IMR-90 (cell line): ENCODE measurements around the gene PPA2. TPM values are rescaled to one million over a fixed set of nuclear protein-coding genes. Genes with fewer than 3 reads are reported as not detected.

Source experiments
- ATAC-seq: fragments of 200-7000 bp; cut with Tn5 transposase; 2 replicates; pipeline ENCODE4 v1.9.1; 2020; ENCODE audit warnings: low read depth, mild to moderate bottlenecking, moderate library complexity
- BruUV-seq: library from RNA; stranded (reverse); fragments of 400-500 nt; replicated peaks from 2 replicates; lab custom pipeline; 2021; lab: Mats Ljungman, UMichigan
- CTCF ChIA-PET: fragments of 300-600 bp; formaldehyde crosslinking; extraction: SDS; loops from one replicate; lab custom pipeline; 2021; ENCODE audit warnings: antibody characterized with exemption; lab: Yijun Ruan, JAX
- POLR2A ChIA-PET: fragments of 300-600 bp; sonication (Branson Sonifier 250); formaldehyde crosslinking; loops from one replicate; lab custom pipeline; 2022; ENCODE audit warnings: antibody characterized with exemption; ENCODE audit not compliant: unreplicated experiment; lab: Charles Lee
- DNase-seq: peaks from one replicate; pipeline ENCODE4 v3.0.0; 2013
- H2AFZ ChIP-seq: replicated peaks from 2 replicates; pipeline ENCODE3; 2013; ENCODE audit warnings: low read length, mild to moderate bottlenecking; ENCODE audit not compliant: poor library complexity
- H2AK5ac ChIP-seq: 2 replicates; pipeline ENCODE4 v1.6.1; 2013; ENCODE audit warnings: low read depth, low read length, inconsistent platforms
- H2AK9ac ChIP-seq: replicated peaks from 2 replicates; pipeline ENCODE3; 2013; ENCODE audit warnings: mild to moderate bottlenecking, low read depth, low read length, moderate library complexity; ENCODE audit not compliant: poor library complexity
- H2BK120ac ChIP-seq: 2 replicates; pipeline ENCODE4 v1.6.1; 2013; ENCODE audit warnings: low read depth, low read length, inconsistent platforms
- H2BK15ac ChIP-seq: 3 replicates; pipeline ENCODE4 v1.6.1; 2013; ENCODE audit warnings: low read depth, low read length, inconsistent platforms
- H2BK20ac ChIP-seq: 2 replicates; pipeline ENCODE4 v1.6.1; 2013; ENCODE audit warnings: low read depth, mild to moderate bottlenecking, inconsistent platforms, low read length, moderate library complexity
- H2BK5ac ChIP-seq: 2 replicates; pipeline ENCODE4 v1.6.1; 2013; ENCODE audit warnings: mild to moderate bottlenecking, low read depth, low read length, inconsistent platforms; ENCODE audit not compliant: poor library complexity, severe bottlenecking
- H3K14ac ChIP-seq: replicated peaks from 2 replicates; pipeline ENCODE4 v1.6.1; 2013; ENCODE audit warnings: low read depth, low read length, inconsistent platforms
- H3K18ac ChIP-seq: 2 replicates; pipeline ENCODE4 v1.6.1; 2013; ENCODE audit warnings: low read depth, low read length, control low read depth
- H3K23ac ChIP-seq: 2 replicates; pipeline ENCODE4 v1.6.1; 2013; ENCODE audit warnings: low read depth, low read length, inconsistent platforms
- H3K27ac ChIP-seq: 2 replicates; pipeline ENCODE4 v1.5.1; 2013; ENCODE audit warnings: mild to moderate bottlenecking, control low read depth, low read length; ENCODE audit not compliant: insufficient read depth
- H3K27me3 ChIP-seq: 2 replicates; pipeline ENCODE4 v1.6.1; 2013; ENCODE audit warnings: low read length; ENCODE audit not compliant: control insufficient read depth, insufficient read depth
- H3K36me3 ChIP-seq: 2 replicates; pipeline ENCODE4 v1.6.1; 2013; ENCODE audit warnings: low read length, mixed read lengths; ENCODE audit not compliant: control insufficient read depth, insufficient read depth
- H3K4ac ChIP-seq: 2 replicates; pipeline ENCODE4 v1.6.1; 2013; ENCODE audit warnings: low read depth, low read length, inconsistent platforms
- H3K4me1 ChIP-seq: 2 replicates; pipeline ENCODE4 v1.6.1; 2013; ENCODE audit warnings: low read length, mixed read lengths; ENCODE audit not compliant: control insufficient read depth, insufficient read depth
- H3K4me2 ChIP-seq: 2 replicates; pipeline ENCODE4 v1.6.1; 2013; ENCODE audit warnings: low read depth, mild to moderate bottlenecking, control low read depth, low read length, moderate library complexity
- H3K4me3 ChIP-seq: 2 replicates; pipeline ENCODE4 v1.5.1; 2013; ENCODE audit warnings: low read depth, mild to moderate bottlenecking, control low read depth, low read length, moderate library complexity; ENCODE audit not compliant: insufficient read depth
- H3K56ac ChIP-seq: 2 replicates; pipeline ENCODE4 v1.6.1; 2013; ENCODE audit warnings: low read length, inconsistent platforms; ENCODE audit not compliant: insufficient read depth; ENCODE audit errors: extremely low read depth
- H3K79me1 ChIP-seq, 2 experiments: 2 replicates each; pipeline ENCODE4 v1.6.1; 2013; ENCODE audit warnings: low read length in 2 of 2, inconsistent platforms in 1 of 2, low read depth in 1 of 2
- H3K9ac ChIP-seq: 2 replicates; pipeline ENCODE4 v1.6.1; 2013; ENCODE audit warnings: low read depth, low read length, control low read depth
- H3K9me1 ChIP-seq: 2 replicates; pipeline ENCODE4 v1.6.1; 2013; ENCODE audit warnings: low read length, inconsistent platforms; ENCODE audit not compliant: insufficient read depth
- H3K9me3 ChIP-seq: 2 replicates; pipeline ENCODE4 v1.6.1; 2013; ENCODE audit warnings: low read length; ENCODE audit not compliant: control insufficient read depth, insufficient read depth
- H4K20me1 ChIP-seq: 2 replicates; pipeline ENCODE4 v1.6.1; 2013; ENCODE audit warnings: low read length, inconsistent platforms; ENCODE audit not compliant: insufficient read depth
- H4K5ac ChIP-seq: 2 replicates; pipeline ENCODE4 v1.6.1; 2013; ENCODE audit warnings: mild to moderate bottlenecking, low read depth, low read length, control low read depth
- H4K8ac ChIP-seq, 2 experiments: 2 replicates each; pipeline ENCODE4 v1.6.1; 2013; ENCODE audit warnings: low read depth in 2 of 2, low read length in 2 of 2, control low read depth in 1 of 2, inconsistent platforms in 1 of 2
- H4K91ac ChIP-seq: 2 replicates; pipeline ENCODE4 v1.6.1; 2013; ENCODE audit warnings: low read depth, low read length, inconsistent platforms; ENCODE audit not compliant: insufficient read depth
- CEBPB ChIP-seq: IDR thresholded peaks from 2 replicates; pipeline ENCODE4 v1.6.1; 2012; ENCODE audit warnings: low read depth, low read length, improper control_type of control experiment
- CHD1 ChIP-seq: IDR thresholded peaks from 2 replicates; pipeline ENCODE4 v1.6.1; 2012; ENCODE audit warnings: low read depth, low read length, improper control_type of control experiment
- CTCF ChIP-seq: conservative IDR thresholded peaks from 2 replicates; pipeline ENCODE4 v1.5.1; 2012; ENCODE audit warnings: mild to moderate bottlenecking, low read depth, low read length, improper control_type of control experiment
- FOS ChIP-seq: fragments of 150-350 bp; IDR thresholded peaks from 2 replicates; pipeline ENCODE4 v1.6.1; 2016; ENCODE audit warnings: low read depth, low read length
- MAFK ChIP-seq: IDR thresholded peaks from 2 replicates; pipeline ENCODE4 v1.6.1; 2012; ENCODE audit warnings: low read depth, low read length, improper control_type of control experiment
- MXI1 ChIP-seq: IDR thresholded peaks from 2 replicates; pipeline ENCODE4 v1.6.1; 2012; ENCODE audit warnings: low read depth, mild to moderate bottlenecking, low read length, moderate library complexity, borderline replicate concordance
- NFE2L2 ChIP-seq: fragments of 150-350 bp; IDR thresholded peaks from 2 replicates; pipeline ENCODE4 v1.6.1; 2016; ENCODE audit warnings: low read depth, mild to moderate bottlenecking, low read length
- POLR2A ChIP-seq: IDR thresholded peaks from 2 replicates; pipeline ENCODE4 v1.6.1; 2012; ENCODE audit warnings: mild to moderate bottlenecking, low read depth, low read length
- RCOR1 ChIP-seq: IDR thresholded peaks from 2 replicates; pipeline ENCODE4 v1.6.1; 2012; ENCODE audit warnings: mild to moderate bottlenecking, low read length, improper control_type of control experiment; ENCODE audit not compliant: insufficient replicate concordance
- RFX5 ChIP-seq: IDR thresholded peaks from 2 replicates; pipeline ENCODE4 v1.8.0; 2012; ENCODE audit warnings: low read depth, mild to moderate bottlenecking, low read length, moderate library complexity
- SMC3 ChIP-seq: fragments of 150-350 bp; IDR thresholded peaks from 2 replicates; pipeline ENCODE4 v1.6.1; 2016; ENCODE audit warnings: low read depth, mild to moderate bottlenecking, antibody characterized with exemption, low read length, moderate library complexity
- WGBS, 2 experiments: methylation state at CpG; one replicate each; pipeline versions ENCODE4 v1.1.5 to v1.1.7; 2013; ENCODE audit warnings: missing lambda C conversion rate in 2 of 2; ENCODE audit not compliant: insufficient read length in 1 of 2; ENCODE audit errors: extremely low coverage in 2 of 2; 5-methylcytosine and 5-hydroxymethylcytosine counted together
- dilution Hi-C: fragments of 300-500 bp; cut with HindIII; formaldehyde crosslinking; loops from one replicate; pipeline ENCODE4 v1.14.3; 2018; ENCODE audit warnings: low sequenced_read_pairs; ENCODE audit not compliant: unreplicated experiment
- in situ Hi-C: fragments of 300-500 bp; cut with MboI; formaldehyde crosslinking; loops from 3 replicates; pipeline ENCODE4 v1.14.3; 2019; ENCODE audit warnings: low sequenced_read_pairs, inconsistent platforms, mixed read lengths
- intact Hi-C: fragments of 100-400 bp; cut with micrococcal nuclease; formaldehyde crosslinking; loops from 2 replicates; pipeline ENCODE4 v1.10.0; 2022
- polyA plus RNA-seq, 3 experiments: library from polyadenylated mRNA; depleted of rRNA; stranded (reverse); fragments of >200 nt; gene quantifications; 2 replicates each; pipeline ENCODE4 v1.2.3, GENCODE V29; 2012; ENCODE audit warnings: low replicate concordance in 1 of 3
- total RNA-seq: library from RNA; depleted of rRNA; stranded (reverse); fragments of >200 nt; gene quantifications from 2 replicates; pipeline ENCODE4 v1.2.3, GENCODE V29; 2012
- TF ChIP-seq, protein P1 (sequence below): fragments of 150-350 bp; IDR thresholded peaks from 2 replicates; pipeline ENCODE4 v1.6.1; 2017; ENCODE audit warnings: mild to moderate bottlenecking, antibody characterized with exemption, low read length, low read depth

The PPA2 gene
- total and polyA plus RNA-seq, 2 of the 4 experiments (the other 2 are of a cell fraction) = 43.1 to 52.5 TPM

DNA sequence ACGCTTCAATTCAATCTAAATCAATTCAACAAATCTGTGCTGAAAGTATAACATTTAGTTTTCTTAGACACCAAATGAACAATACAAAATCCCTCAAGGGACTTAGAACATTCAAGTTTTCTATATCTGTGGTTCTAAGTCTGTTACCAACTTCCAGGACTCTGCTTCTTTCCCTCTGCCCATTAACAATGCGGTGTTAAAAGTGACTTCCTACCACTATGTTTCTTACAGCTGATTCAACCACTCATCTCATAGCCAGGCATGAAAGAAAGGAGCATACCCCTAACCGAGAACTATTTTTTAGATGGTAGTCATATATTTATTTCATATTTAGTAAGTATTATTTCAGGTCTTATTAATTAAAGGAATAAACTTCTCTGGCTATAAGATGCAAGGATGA lies 38.9 kb downstream of the PPA2 start:
- no CpG with 5 or more reads among the region's 3 CpGs for WGBS, 2 experiments
- Histone ChIP-seq H3K23ac (no peak overlapping the region), H2BK120ac (no peak overlapping the region), H2BK15ac (no peak overlapping the region), H3K56ac (no peak overlapping the region), H3K9me1 (no peaks in the 10 kb centered on the region), H3K27ac (no peak overlapping the region), H4K8ac (no peak overlapping the region), H3K9ac (no peak overlapping the region), H3K4me1 (no peaks in the 10 kb centered on the region), H3K9me3 (no peaks in the 10 kb centered on the region), H2BK5ac (no peak overlapping the region), H3K18ac (no peak overlapping the region), H4K91ac (no peak overlapping the region), H3K4ac (no peak overlapping the region), H3K4me2 (no peak overlapping the region), H4K5ac (no peak overlapping the region), H3K14ac (no peak overlapping the region), H2BK20ac (no peak overlapping the region), H2AK9ac (no peak overlapping the region), H2AK5ac (no peak overlapping the region), H2AFZ (no peak overlapping the region), H3K27me3 (no peaks in the 10 kb centered on the region), H3K4me3 (no peak overlapping the region), H4K20me1 (no peaks in the 10 kb centered on the region), H3K36me3 (peaks cover 6% of the 10 kb centered on the region; the same call in 1 of the 2 replicates), H3K79me1 (no peaks in the 10 kb centered on the region; a peak in 1 of 4 replicates)
- ChIA-PET CTCF (no interaction called here), POLR2A (no interaction called here)
- in situ Hi-C loops (no loop called here), intact Hi-C loops (no loop called here), dilution Hi-C loops (no loop called here)
- no TSS peak for BruUV-seq
- ATAC-seq (no peak), DNase-seq (no peak)
- TF ChIP-seq SMC3 = no peak
- no peak for TF ChIP-seq CHD1
- TF ChIP-seq MXI1 = no peak
- no peak for TF ChIP-seq MAFK
- no peak for TF ChIP-seq RCOR1
- TF ChIP-seq RFX5 = no peak
- TF ChIP-seq POLR2A = no peak
- no peak for TF ChIP-seq CEBPB
- TF ChIP-seq, protein P1, sequence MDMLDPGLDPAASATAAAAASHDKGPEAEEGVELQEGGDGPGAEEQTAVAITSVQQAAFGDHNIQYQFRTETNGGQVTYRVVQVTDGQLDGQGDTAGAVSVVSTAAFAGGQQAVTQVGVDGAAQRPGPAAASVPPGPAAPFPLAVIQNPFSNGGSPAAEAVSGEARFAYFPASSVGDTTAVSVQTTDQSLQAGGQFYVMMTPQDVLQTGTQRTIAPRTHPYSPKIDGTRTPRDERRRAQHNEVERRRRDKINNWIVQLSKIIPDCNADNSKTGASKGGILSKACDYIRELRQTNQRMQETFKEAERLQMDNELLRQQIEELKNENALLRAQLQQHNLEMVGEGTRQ = no peak
- no peak for TF ChIP-seq CTCF
- TF ChIP-seq NFE2L2 = no peak
- TF ChIP-seq FOS = no peak
